A673 (cell line): ENCODE measurements around the gene MEPE. TPM values are rescaled to one million over a fixed set of nuclear protein-coding genes. Genes with fewer than 3 reads are reported as not detected.

Source experiments
- Bru-seq: library from RNA; stranded (reverse); fragments of 400-500 nt; gene quantifications from one replicate; lab custom pipeline; 2021; lab: Mats Ljungman, UMichigan
- BruChase-seq, 2 experiments: library from RNA; stranded (reverse); fragments of 400-500 nt; gene quantifications; one replicate each; lab custom pipeline; 2021; lab: Mats Ljungman, UMichigan
- BruUV-seq: library from RNA; stranded (reverse); fragments of 400-500 nt; replicated peaks from 2 replicates; lab custom pipeline; 2021; lab: Mats Ljungman, UMichigan
- CTCF ChIA-PET: fragments of 300-600 bp; sonication (Branson Sonifier 250); formaldehyde crosslinking; loops from one replicate; lab custom pipeline; 2022; ENCODE audit warnings: antibody characterized with exemption; lab: Charles Lee
- POLR2A ChIA-PET: fragments of 300-600 bp; sonication (Branson Sonifier 250); formaldehyde crosslinking; loops from one replicate; lab custom pipeline; 2022; ENCODE audit warnings: antibody characterized with exemption; ENCODE audit not compliant: low non-redundant PET; lab: Charles Lee
- DNase-seq: peaks from one replicate; pipeline ENCODE4 v3.0.0-alpha.2; 2015; ENCODE audit warnings: low spot score
- H3K27ac ChIP-seq: fragments of 200-600 bp; sonication (generic); 2 replicates; pipeline ENCODE4 v1.5.1; 2016; ENCODE audit warnings: mixed run types, low read depth, mild to moderate bottlenecking, mixed read lengths, antibody characterized with exemption, low read length; ENCODE audit not compliant: poor library complexity, severe bottlenecking
- H3K27me3 ChIP-seq: fragments of 200-600 bp; sonication (generic); replicated peaks from 2 replicates; pipeline ENCODE4 v1.6.1; 2017; ENCODE audit warnings: mixed run types, low read depth, mild to moderate bottlenecking, mixed read lengths, antibody characterized with exemption, low read length; ENCODE audit not compliant: insufficient read depth, poor library complexity
- H3K36me3 ChIP-seq: fragments of 200-600 bp; sonication (generic); 2 replicates; pipeline ENCODE4 v1.6.1; 2016; ENCODE audit warnings: mixed run types, mild to moderate bottlenecking, mixed read lengths, antibody characterized with exemption, low read length; ENCODE audit not compliant: insufficient read depth, poor library complexity, severe bottlenecking
- H3K4me1 ChIP-seq: fragments of 200-600 bp; sonication (generic); 2 replicates; pipeline ENCODE4 v1.6.1; 2017; ENCODE audit warnings: mixed run types, mild to moderate bottlenecking, mixed read lengths, antibody characterized with exemption, low read length; ENCODE audit not compliant: insufficient read depth, poor library complexity, severe bottlenecking
- H3K4me3 ChIP-seq: fragments of 200-600 bp; sonication (generic); 2 replicates; pipeline ENCODE4 v1.5.1; 2016; ENCODE audit warnings: low read depth, mixed run types, mild to moderate bottlenecking, mixed read lengths, low read length; ENCODE audit not compliant: poor library complexity, severe bottlenecking
- H3K9me3 ChIP-seq: fragments of 200-600 bp; sonication (generic); 2 replicates; pipeline ENCODE4 v1.6.1; 2016; ENCODE audit warnings: mixed run types, low read depth, mild to moderate bottlenecking, mixed read lengths, antibody characterized with exemption, low read length; ENCODE audit not compliant: poor library complexity, severe bottlenecking
- CTCF ChIP-seq: fragments of 300-800, 200-600 bp; sonication (generic); conservative IDR thresholded peaks from 2 replicates; pipeline ENCODE4 v1.5.1; 2017; ENCODE audit warnings: low read depth, mild to moderate bottlenecking, antibody characterized with exemption, low read length, moderate library complexity, mixed read lengths
- EZH2 ChIP-seq: fragments of 200-600 bp; sonication (generic); IDR thresholded peaks from 2 replicates; pipeline ENCODE4 v1.6.1; 2017; ENCODE audit warnings: borderline replicate concordance, low read depth, mild to moderate bottlenecking, mixed read lengths, antibody characterized with exemption, low read length; ENCODE audit not compliant: poor library complexity, severe bottlenecking
- intact Hi-C: fragments of 100-400 bp; cut with micrococcal nuclease; formaldehyde crosslinking; loops from one replicate; pipeline ENCODE4 v1.10.0; 2022; ENCODE audit not compliant: unreplicated experiment
- long read RNA-seq: library from polyadenylated mRNA; stranded (forward); transcript quantifications from one replicate; pipeline ENCODE4 v2.0.0, GENCODE V29; 2022
- total RNA-seq: library from RNA; stranded (reverse); gene quantifications from 2 replicates; pipeline ENCODE4 v1.2.3, GENCODE V29; 2021

Gene MEPE
- total RNA-seq (not detected in 2 replicates), Bru-seq, nascent RNA (not detected), BruChase-seq, experiment 1, labeled RNA remaining after a 2-hour chase (not detected), BruChase-seq, experiment 2, labeled RNA remaining after a 6-hour chase (not detected)
- long read RNA-seq: 0 reads

GRCh38 chr4:87832669-87833068 lies at the start of gene MEPE:
MEPE (plus strand) TSS chr4:87832969; CDS start chr4:87834715, 1,746 bp downstream.
- Histone ChIP-seq H3K4me1 (no peaks in the 10 kb centered on the region), H3K36me3 (no peaks in the 10 kb centered on the region), H3K27me3 (no peaks in the 10 kb centered on the region), H3K9me3 (no peaks in the 10 kb centered on the region), H3K27ac (no peak within 1 kb of the TSS), H3K4me3 (no peak within 1 kb of the TSS)
- POLR2A ChIA-PET: no interaction called here
- CTCF ChIA-PET: no interaction called here
- TF ChIP-seq CTCF (no peak), EZH2 (no peak)
- no TSS peak for BruUV-seq
- intact Hi-C loops: no loop called here
- DNase-seq: no peak

GRCh38 chr4:87783781-87784180 lies 49.0 kb upstream of the MEPE start:
- Histone ChIP-seq H3K9me3 (no peaks in the 10 kb centered on the region), H3K36me3 (no peaks in the 10 kb centered on the region), H3K27me3 (no peaks in the 10 kb centered on the region), H3K27ac (no peak overlapping the region), H3K4me1 (no peaks in the 10 kb centered on the region), H3K4me3 (no peak overlapping the region)
- TF ChIP-seq CTCF: no peak
- no peak for TF ChIP-seq EZH2
- ChIA-PET CTCF (no interaction called here), POLR2A (no interaction called here)
- no peak for DNase-seq
- BruUV-seq: no TSS peak
- intact Hi-C loops: no loop called here

- Histone ChIP-seq H3K27ac (no peak overlapping the region), H3K36me3 (no peaks in the 10 kb centered on the region), H3K4me3 (no peak overlapping the region), H3K27me3 (no peaks in the 10 kb centered on the region), H3K9me3 (no peaks in the 10 kb centered on the region), H3K4me1 (no peaks in the 10 kb centered on the region)
- DNase-seq: no peak
- BruUV-seq: no TSS peak
- intact Hi-C loops: no loop called here
- ChIA-PET CTCF (no interaction called here), POLR2A (no interaction called here)
- TF ChIP-seq EZH2: no peak
These were observed 46.8 kb upstream of the MEPE start for GRCh38 chr4:87785731-87786509.
